Activated CD8-positive, alpha-beta memory T cell treated with anti-CD3 and anti-CD28 coated beads for 48 hours (primary cell): ENCODE measurements around the gene SLC2A6.

Experiments
- DNase-seq, 3 experiments: peaks; one replicate each; pipeline ENCODE4 v3.0.0-alpha.2; 2020; ENCODE audit warnings: low read depth in 2 of 3, low spot score in 2 of 3

SLC2A6 gene

DNA sequence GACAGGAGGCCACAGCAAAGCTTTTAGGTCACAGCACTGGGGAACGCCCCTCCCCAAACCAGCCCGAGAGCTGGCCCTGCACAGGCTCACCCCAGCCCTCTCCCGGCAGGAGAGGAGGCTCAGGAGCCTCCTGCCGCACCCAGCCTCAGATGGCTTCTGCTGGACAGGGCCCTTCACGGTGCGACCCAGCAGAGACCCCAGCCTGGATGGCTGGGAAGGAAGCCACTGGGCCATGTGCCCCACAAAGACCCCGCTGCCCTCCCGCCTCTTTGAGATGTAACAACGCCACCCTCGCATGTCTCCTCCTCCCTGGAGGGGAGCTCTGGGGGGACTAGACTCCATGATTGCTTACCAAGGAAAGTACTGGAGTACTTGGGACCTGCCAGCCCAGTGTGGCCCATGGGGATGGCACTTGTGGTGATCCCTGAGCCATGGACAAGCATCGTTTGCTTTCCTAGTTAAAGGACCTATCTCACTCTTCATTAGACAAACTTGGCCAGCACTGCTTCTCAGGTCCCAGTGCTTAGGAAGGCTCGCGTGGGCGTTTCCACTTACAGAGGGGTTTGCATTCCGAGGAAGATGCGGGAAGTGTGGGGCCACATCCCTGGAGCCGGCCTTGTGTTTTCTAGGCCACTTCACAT, 36.8 kb upstream of the SLC2A6 start:
- DNase-seq: no peak

DNA sequence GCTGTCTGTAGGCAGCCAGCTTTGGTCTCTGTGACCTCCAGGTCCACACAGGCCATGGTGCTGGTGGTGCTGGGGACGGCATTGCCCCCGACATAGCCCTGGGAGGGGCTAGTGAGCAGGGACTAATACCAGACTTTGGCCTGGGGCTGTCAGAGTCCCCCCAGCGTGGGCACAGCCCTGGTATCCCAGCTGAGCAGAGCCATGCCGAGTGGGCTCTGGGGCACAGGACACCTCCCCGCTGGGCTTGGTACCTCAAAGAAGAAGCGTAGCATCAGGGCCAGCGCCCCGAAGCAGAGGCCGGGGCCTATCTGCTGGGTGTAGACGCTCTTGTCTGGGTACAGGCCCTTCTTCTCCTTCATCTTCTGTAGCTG, 36.3 kb upstream of the SLC2A6 start:
- no peak for DNase-seq

GRCh38 chr9:133514460-133515239, 35.8 kb upstream of the SLC2A6 start:
- DNase-seq: no peak

DNA sequence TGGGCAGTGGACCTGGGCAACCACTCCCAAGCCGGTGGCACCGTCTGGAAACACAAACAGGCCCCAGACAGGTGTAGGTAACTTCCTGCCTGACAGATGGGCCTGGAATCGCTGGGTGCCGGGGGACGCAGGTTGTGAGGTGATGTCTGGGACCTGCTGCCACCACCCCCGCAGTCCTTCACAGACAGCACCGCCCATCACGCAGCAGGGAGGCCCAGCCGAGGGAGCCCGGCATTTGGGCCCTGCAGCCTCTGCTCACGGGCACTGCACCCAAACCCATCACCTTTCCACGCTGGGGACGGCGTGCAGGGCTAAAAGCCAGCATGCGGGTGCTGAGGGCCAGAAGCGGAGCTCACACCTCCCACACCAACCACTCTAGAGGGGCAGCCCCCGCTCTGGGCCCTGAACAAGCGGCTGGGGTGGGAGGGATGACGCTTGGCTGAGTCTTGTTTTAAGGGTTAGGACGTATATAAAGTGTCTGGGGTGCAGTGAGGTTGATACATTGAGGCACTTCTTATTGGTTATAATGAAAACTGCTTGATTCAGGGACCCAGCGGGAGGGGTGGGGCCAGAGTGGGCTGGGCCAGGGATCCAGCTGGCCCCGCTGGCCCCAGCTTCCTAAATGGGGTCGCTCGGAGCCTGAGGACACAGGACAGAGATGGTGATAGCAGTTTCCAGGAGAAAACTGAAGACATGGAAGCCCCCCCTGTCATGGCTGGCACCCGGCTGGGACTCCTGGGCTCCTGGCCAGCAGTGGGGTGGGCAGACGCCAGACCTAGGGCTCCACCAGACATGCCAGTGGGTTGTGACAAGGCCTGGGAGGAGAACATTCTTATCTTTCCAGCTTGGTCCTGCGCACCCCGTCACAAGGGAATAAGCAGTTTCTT, 34.6 kb upstream of the SLC2A6 start:
- DNase-seq: no peak

GRCh38 chr9:133512253-133513213, 33.6 kb upstream of the SLC2A6 start:
- no peak for DNase-seq

DNA sequence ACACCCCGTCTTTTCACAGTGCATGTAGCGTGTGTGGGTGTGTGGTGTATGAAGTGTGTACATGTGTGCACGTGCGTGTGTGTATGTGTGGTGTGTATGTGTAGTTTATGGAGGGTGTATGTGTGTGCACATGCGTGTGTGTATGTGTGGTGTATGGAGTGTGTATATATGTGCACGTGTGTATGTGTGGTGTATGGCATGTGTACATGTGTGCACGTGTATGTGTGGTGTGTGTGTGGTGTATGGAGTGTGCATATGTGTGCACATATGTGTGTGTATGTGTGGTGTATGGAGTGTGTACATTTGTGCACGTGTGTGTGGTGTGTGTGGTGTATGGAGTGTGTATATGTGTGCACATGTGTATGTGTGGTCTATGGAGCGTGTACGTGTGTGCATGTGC, 32.7 kb upstream of the SLC2A6 start:
- no peak for DNase-seq

DNA sequence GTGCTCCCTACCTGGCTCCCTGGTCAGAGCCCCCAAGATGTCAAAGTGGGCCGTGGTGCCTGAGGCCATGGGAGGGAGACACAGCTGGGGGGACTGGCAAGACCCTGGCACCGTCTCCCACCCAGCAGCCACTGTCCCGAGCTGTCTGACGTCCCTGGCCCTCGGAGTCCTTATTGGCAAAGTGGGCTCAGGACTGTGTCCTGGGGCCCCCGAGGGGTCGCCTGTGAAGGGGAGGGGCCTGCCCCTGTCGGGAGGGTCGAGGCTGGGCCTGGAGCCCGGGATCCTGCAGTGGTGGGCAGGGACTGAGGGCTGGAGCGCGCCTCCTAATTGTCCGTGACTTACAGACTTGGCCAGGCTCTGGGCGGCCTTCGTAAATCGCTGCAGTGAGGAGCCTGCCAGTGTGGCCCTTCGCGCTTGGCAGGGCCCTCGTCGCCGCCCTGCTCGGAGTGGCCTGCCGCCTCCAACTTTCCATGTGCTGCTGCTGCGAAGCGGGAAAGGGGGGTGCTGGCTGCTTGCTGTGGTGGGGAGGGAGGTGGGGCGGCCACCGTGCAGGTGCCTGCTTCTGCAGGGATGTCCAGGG, 32.1 kb upstream of the SLC2A6 start:
- no peak for DNase-seq

GRCh38 chr9:133509179-133510083, 30.5 kb upstream of the SLC2A6 start:
- DNase-seq: no peak

GRCh38 chr9:133508046-133508445, 29.1 kb upstream of the SLC2A6 start:
- DNase-seq: no peak

DNA sequence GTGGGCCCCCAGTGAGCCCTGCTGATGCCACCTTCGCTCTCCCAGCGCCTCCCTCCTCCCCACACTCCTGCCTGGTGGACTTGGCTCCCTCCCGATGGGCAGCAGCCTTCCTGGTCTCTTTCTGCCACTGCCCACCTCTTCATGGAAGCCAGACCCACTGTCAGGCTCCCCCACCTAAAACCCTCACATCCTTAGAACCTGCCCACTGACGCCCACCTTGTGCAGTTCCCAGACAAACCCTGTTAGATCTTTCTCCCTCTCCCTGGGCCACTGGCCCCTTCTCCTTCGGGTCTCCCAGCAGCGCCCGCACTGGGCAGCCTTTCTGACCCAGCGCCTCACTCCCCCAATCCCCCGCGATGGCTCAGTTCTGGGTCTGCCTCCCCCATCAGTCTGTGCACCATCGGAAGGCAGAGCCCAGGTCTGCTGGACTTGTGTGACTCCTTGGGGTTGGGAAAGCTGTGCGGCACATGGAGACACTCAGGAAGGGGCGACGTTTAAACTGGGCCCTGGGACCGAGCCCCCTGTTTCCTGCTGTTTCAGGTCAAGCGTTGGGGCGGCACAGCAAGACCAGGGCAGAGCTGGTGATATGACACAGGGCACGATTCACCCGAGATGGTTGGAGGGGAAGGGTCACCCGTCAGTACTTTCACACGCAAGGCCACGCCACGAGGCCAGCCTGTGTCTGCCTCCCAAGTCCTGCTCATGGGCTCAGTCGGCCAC, 28.5 kb upstream of the SLC2A6 start:
- DNase-seq: no peak

- DNase-seq: no peak
Measured at GRCh38 chr9:133506653-133507038, 27.7 kb upstream of the SLC2A6 start.

DNA sequence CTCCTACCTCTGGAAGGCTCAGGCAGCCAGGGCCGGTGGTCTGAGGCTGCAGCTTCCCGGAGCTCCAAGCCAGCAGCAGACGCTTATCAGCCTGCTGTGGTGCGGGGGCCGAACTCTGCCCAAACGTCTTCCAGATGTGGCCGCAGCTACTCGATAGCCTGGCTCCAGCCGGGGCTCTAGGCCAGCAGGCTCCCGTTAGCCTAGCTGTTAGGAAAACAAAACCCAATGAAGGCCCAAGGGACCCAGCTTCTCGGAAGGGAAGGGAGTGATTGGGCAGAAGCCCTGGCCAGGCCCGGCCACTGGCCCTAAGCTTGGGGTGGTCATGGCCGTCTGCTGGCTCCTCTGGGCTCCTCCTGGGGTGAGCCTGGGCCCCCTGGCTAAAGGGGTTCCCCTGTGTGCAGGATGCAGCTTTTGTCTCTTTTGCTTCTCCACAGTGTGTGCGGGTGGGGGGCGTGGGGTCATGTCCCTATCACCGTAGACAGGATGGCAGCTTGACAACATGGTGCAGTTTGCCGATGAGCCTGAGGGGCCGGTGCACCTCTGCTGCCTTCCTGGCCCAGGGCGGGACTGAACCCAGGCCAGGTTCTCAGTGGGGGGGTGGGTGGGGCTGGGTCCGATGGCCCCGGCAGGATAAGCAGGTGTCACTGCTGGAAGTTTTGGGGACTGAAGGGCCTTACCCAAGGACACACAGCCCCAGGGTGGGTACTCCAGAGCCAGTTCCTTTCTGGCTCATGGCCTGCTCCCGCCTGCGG, 27.2 kb upstream of the SLC2A6 start:
- no peak for DNase-seq

- no peak for DNase-seq
Measured at GRCh38 chr9:133505186-133505830, 26.4 kb upstream of the SLC2A6 start.

DNA sequence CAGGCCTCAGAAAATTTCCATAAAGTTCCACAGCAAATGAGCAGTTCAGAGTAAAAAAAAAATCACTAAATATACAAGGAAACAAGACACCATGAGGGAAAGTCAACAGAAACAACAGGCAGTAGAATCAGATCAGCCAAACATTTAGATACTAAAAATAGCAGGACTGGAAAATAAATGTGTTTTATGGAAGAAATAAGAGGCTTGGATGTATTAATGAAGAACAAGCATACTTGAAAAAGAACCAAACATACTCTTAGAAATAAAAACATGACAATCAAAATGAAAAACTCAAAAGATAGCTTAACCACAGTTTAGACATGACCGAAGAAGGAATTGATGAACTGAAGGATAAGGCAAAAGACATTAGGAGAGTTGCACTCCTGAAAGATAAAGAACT, 23.2 kb upstream of the SLC2A6 start:
- DNase-seq: no peak

- no peak for DNase-seq
Measured at GRCh38 chr9:133499892-133500270, 21.0 kb upstream of the SLC2A6 start.

- no peak for DNase-seq
Measured at GRCh38 chr9:133499132-133499891, 20.4 kb upstream of the SLC2A6 start.
